T-helper 1 cell (primary cell): ENCODE data around the gene SMC3.
"Not testable (repeated sequence)": the region's sequence is repeated elsewhere in the genome, so short reads cannot be mapped to it uniquely, and the experiment has no call there.

Experiments used
- DNase-seq, 5 donors: peaks; one replicate each; pipeline ENCODE4 v3.0.0-alpha.2; 2012 to 2020

Gene SMC3

GRCh38 chr10:110591760-110592159, 24.3 kb downstream of the SMC3 start:
- no peak for DNase-seq

GRCh38 chr10:110597476-110597875, 30.0 kb downstream of the SMC3 start:
- DNase-seq: no peak

GRCh38 chr10:110600487-110601101, 33.1 kb downstream of the SMC3 start:
- peak in 1 of 5 donors; percentile 58 for DNase-seq

- no peak for DNase-seq
Observed at GRCh38 chr10:110601581-110601980, 34.1 kb downstream of the SMC3 start.

GRCh38 chr10:110608087-110608486, 40.6 kb downstream of the SMC3 start:
- no peak for DNase-seq

- DNase-seq: no peak
Observed at GRCh38 chr10:110609605-110610004, 42.1 kb downstream of the SMC3 start.

- DNase-seq: peak in 4 of 5 donors; percentile 29 to 51 (median 42)
Observed at GRCh38 chr10:110610308-110610774, 42.8 kb downstream of the SMC3 start.

- not testable (repeated sequence) for DNase-seq
Observed at GRCh38 chr10:110610781-110611180, 43.3 kb downstream of the SMC3 start.

GRCh38 chr10:110612087-110612486, 44.6 kb downstream of the SMC3 start:
- DNase-seq: peak in 1 of 5 donors; percentile 33

GRCh38 chr10:110612629-110613028, 45.1 kb downstream of the SMC3 start:
- DNase-seq: no peak

GRCh38 chr10:110613341-110613995, 46.0 kb downstream of the SMC3 start:
- peak in 1 of 5 donors; percentile 28 for DNase-seq

- peak in 1 of 5 donors; percentile 57 for DNase-seq
Observed at GRCh38 chr10:110613996-110614495, 46.6 kb downstream of the SMC3 start.

GRCh38 chr10:110615057-110615747, 47.7 kb downstream of the SMC3 start:
- no peak for DNase-seq

GRCh38 chr10:110616493-110617033, 49.1 kb downstream of the SMC3 start:
- no peak for DNase-seq

GRCh38 chr10:110617425-110618229, 50.1 kb downstream of the SMC3 start:
- peak in 1 of 5 donors; percentile 38 for DNase-seq

GRCh38 chr10:110618230-110618610, 50.7 kb downstream of the SMC3 start:
- DNase-seq: peak in 1 of 5 donors; percentile 14

- DNase-seq: no peak
Observed at GRCh38 chr10:110619514-110620397, 52.3 kb downstream of the SMC3 start.

GRCh38 chr10:110620398-110620719, 52.9 kb downstream of the SMC3 start:
- no peak for DNase-seq

- DNase-seq: not testable (repeated sequence)
Observed at GRCh38 chr10:110623316-110623715, 55.8 kb downstream of the SMC3 start.

GRCh38 chr10:110625356-110625894, 57.9 kb downstream of the SMC3 start:
- DNase-seq: no peak
